Measurements from ENCODE around the gene TTC3. TPM values are rescaled to one million over a fixed set of nuclear protein-coding genes. Genes with fewer than 3 reads are reported as not detected.
A peak's percentile ranks its signal among the peaks of the same experiment; 100 is the strongest.

The TTC3 gene
- total RNA-seq, 4 donors from 2014 or later, result 96.5 to 195 (median 122) TPM

DNA sequence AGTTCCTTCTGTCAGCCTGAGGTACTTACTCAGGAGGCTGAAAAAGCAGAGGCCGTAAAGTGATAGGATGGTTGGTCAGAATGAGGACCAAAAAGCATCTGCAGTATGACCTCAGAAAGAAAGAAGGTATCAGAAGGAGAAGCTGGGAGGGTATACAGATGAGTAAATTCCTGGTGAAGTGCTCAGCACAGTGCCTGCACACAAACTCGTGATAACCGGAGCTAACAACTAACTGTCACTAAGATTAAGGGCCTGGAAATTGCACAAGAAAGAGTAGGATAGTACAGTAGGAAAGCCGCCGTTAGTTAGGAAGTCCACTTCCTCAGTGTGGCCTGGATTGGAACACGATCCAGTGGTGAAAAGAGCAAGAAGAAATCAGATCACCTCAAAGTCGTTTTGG, 131.5 kb downstream of the TTC3 start:
- Histone ChIP-seq H3K27ac (no peak overlapping the region), H3K9me3 (no peaks in the 10 kb centered on the region), H3K4me1 (peaks cover 22% of the 10 kb centered on the region), H3K27me3 (no peaks in the 10 kb centered on the region), H3K4me3 (no peak overlapping the region), H3K36me3 (peaks cover 38% of the 10 kb centered on the region)
- TF ChIP-seq EP300 (IDR thresholded peaks at IDR 0.05) (no peak), POLR2A (IDR thresholded peaks at IDR 0.05) (no peak), POLR2AphosphoS5 (IDR thresholded peaks at IDR 0.05) (no peak)
- TF ChIP-seq, protein P1, sequence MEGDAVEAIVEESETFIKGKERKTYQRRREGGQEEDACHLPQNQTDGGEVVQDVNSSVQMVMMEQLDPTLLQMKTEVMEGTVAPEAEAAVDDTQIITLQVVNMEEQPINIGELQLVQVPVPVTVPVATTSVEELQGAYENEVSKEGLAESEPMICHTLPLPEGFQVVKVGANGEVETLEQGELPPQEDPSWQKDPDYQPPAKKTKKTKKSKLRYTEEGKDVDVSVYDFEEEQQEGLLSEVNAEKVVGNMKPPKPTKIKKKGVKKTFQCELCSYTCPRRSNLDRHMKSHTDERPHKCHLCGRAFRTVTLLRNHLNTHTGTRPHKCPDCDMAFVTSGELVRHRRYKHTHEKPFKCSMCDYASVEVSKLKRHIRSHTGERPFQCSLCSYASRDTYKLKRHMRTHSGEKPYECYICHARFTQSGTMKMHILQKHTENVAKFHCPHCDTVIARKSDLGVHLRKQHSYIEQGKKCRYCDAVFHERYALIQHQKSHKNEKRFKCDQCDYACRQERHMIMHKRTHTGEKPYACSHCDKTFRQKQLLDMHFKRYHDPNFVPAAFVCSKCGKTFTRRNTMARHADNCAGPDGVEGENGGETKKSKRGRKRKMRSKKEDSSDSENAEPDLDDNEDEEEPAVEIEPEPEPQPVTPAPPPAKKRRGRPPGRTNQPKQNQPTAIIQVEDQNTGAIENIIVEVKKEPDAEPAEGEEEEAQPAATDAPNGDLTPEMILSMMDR (IDR thresholded peaks at IDR 0.05), result no peak
- no peak for DNase-seq (ENCODE audit: low spot score in 2 of 2)
- 87% methylated on average over 7 of the region's 7 CpGs for WGBS

DNA sequence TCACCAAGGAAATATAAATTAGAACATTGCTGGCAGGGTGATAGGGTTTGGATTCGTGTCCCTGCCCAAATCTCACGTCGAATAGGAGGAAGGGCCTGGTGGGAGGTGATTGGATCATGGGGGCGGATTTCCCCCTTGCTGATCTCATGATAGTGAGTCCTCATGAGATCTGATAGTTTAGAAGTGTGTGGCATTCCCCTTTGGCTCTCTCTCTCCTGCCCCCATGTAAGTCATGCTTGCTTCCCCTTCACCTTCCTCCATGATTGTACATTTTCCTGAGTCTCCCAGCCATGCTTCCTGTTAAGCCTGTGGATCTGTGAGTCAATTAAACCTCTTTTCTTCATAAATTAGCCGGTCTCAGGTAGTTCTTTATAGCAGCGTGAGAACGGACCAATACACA, 133.4 kb downstream of the TTC3 start:
- 93% methylated on average over 7 of the region's 7 CpGs for WGBS
- peaks cover 20% of the 10 kb centered on the region for H3K36me3 ChIP-seq
- TF ChIP-seq, protein P1 (IDR thresholded peaks at IDR 0.05), result no peak
- TF ChIP-seq EP300 (IDR thresholded peaks at IDR 0.05), result no peak
- TF ChIP-seq POLR2AphosphoS5 (IDR thresholded peaks at IDR 0.05), result no peak
- TF ChIP-seq POLR2A (IDR thresholded peaks at IDR 0.05), result no peak
- no peaks in the 10 kb centered on the region for H3K9me3 ChIP-seq
- no peak overlapping the region for H3K27ac ChIP-seq
- no peaks in the 10 kb centered on the region for H3K27me3 ChIP-seq
- DNase-seq (ENCODE audit: low spot score in 2 of 2), result no peak
- peaks cover 22% of the 10 kb centered on the region for H3K4me1 ChIP-seq
- H3K4me3 ChIP-seq, result no peak overlapping the region

DNA sequence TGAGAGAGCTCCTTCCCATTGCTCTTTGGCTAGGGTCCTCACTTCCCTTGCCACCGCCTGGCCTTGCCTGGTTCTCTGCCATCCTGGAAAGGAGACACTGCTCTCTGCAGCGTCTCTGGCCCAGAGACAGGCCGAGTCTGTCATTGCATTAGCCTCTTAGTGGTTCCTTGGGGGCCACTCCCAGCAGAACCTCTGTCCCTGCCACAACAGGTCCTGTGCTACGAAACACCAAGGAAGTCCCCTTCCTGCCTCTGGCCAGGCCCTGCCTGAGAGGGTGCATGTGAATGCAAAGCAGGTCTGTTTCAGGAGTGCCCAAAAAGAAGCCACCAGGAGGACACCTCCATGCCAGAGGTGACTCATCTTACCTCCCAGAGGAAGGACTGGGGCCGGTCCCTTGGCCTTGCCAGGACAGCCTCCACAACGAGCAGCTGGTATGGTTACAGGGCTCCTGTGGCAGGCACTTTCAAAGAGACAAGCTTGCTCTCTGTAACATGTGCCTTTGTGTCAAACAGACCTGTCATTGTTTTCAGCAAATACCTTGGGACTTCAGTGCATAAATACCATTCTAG, 134.5 kb downstream of the TTC3 start:
- H3K9me3 ChIP-seq, result no peaks in the 10 kb centered on the region
- 32% methylated on average over 6 of the region's 6 CpGs for WGBS
- no peaks in the 10 kb centered on the region for H3K27me3 ChIP-seq
- peaks cover 9% of the 10 kb centered on the region for H3K36me3 ChIP-seq
- DNase-seq (ENCODE audit: low spot score in 2 of 2), result no peak
- TF ChIP-seq EP300 (IDR thresholded peaks at IDR 0.05) (no peak), POLR2A (IDR thresholded peaks at IDR 0.05) (no peak), POLR2AphosphoS5 (IDR thresholded peaks at IDR 0.05) (no peak)
- TF ChIP-seq, protein P1 (IDR thresholded peaks at IDR 0.05), result no peak
- H3K27ac ChIP-seq, result peak overlapping the region; percentile 69
- peaks cover 22% of the 10 kb centered on the region for H3K4me1 ChIP-seq
- H3K4me3 ChIP-seq, result no peak overlapping the region

GRCh38 chr21:37208056-37208721, 135.1 kb downstream of the TTC3 start:
- Histone ChIP-seq H3K27ac (peak overlapping the region; percentile 69), H3K4me1 (peaks cover 22% of the 10 kb centered on the region), H3K4me3 (peak overlapping the region; percentile 19), H3K36me3 (peaks cover 3% of the 10 kb centered on the region), H3K9me3 (no peaks in the 10 kb centered on the region), H3K27me3 (no peaks in the 10 kb centered on the region)
- 46% methylated on average over 15 of the region's 15 CpGs for WGBS
- no peak for DNase-seq (ENCODE audit: low spot score in 2 of 2)
- TF ChIP-seq, protein P1 (IDR thresholded peaks at IDR 0.05), result no peak
- no peak for TF ChIP-seq POLR2A (IDR thresholded peaks at IDR 0.05)
- no peak for TF ChIP-seq EP300 (IDR thresholded peaks at IDR 0.05)
- TF ChIP-seq POLR2AphosphoS5 (IDR thresholded peaks at IDR 0.05), result no peak

- DNase-seq (ENCODE audit: low spot score in 2 of 2), result no peak
- Histone ChIP-seq H3K4me1 (peaks cover 22% of the 10 kb centered on the region), H3K27ac (peak overlapping the region; percentile 69)
Observed at GRCh38 chr21:37208741-37209225, 135.7 kb downstream of the TTC3 start.

More at GRCh38 chr21:37208741-37209225, 135.7 kb downstream of the TTC3 start:
- Histone ChIP-seq H3K9me3 (no peaks in the 10 kb centered on the region), H3K27me3 (no peaks in the 10 kb centered on the region), H3K36me3 (no peaks in the 10 kb centered on the region), H3K4me3 (no peak overlapping the region)
- WGBS, result 70% methylated on average over 13 of the region's 15 CpGs
- TF ChIP-seq, protein P1 (IDR thresholded peaks at IDR 0.05), result no peak
- TF ChIP-seq POLR2AphosphoS5 (IDR thresholded peaks at IDR 0.05), result no peak
- TF ChIP-seq POLR2A (IDR thresholded peaks at IDR 0.05), result no peak
- TF ChIP-seq EP300 (IDR thresholded peaks at IDR 0.05), result no peak
